GM18868 (cell line): ENCODE data around the gene SMIM17.
"Not testable (repeated sequence)": the region's sequence is repeated elsewhere in the genome, so short reads cannot be mapped to it uniquely, and the experiment has no call there.

Source experiments
- ATAC-seq: cut with Tn5 transposase; IDR thresholded peaks from one replicate; pipeline ENCODE4 v1.9.1; 2021; ENCODE audit warnings: mild to moderate bottlenecking, moderate library complexity; ENCODE audit not compliant: unreplicated experiment

The SMIM17 gene

GRCh38 chr19:56654151-56654550 lies 11.2 kb downstream of the SMIM17 start:
- ATAC-seq, result no peak

DNA sequence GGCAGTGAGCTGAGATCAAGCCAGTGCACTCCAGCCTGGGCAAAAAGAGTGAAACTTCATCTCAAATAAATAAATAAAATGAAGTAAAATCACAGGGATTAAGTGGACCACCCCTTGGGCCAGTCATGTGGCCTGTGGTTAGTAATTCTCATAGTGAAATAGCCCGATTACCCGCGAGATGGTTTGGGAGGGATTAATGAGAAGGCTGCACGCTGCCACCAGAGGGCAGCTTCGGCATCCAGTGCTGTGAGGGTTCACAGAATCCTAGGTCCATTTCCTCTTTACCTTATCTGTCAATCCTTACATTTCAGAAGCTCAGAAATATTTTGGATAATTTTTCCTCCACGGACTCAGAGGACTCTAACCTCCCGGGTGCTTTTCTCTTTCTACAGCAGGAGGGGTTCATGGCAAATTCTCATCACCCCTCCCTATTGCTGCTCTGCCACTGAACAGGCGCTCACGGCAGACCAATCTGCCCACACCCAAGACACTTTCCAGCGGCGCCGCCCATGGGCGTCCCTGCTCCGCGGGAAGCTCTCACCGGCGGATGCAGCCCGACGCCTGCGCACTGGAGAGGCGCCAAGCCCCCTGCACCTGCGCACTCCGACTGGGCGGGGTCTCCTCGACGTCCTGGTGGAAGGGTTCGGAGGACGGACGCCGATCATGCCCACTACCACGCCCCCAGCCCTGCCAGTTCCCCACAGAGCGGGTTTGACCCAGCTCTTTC lies 17.6 kb downstream of the SMIM17 start:
- no peak for ATAC-seq

DNA sequence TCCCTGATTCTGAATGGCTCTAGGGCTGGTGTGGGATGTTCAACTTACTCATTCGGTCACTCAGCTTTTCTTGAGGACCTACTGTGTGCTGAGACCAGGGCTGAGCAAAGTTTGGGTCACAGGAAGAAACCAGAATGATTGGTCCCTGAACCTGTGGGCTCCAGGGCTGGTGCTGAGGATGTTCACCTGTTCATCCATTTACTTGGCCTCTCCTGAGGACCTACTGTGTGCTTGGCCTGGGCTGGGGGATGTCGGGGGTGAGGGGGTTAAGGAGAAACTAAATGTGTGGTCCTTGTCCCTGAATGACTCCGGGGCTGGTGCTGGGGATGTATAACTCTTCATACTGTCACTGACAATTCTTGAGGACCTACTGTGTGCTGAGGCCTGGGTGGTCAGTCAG lies 18.3 kb downstream of the SMIM17 start:
- ATAC-seq, result no peak

GRCh38 chr19:56663931-56664500 lies 21.1 kb downstream of the SMIM17 start:
- no peak for ATAC-seq

DNA sequence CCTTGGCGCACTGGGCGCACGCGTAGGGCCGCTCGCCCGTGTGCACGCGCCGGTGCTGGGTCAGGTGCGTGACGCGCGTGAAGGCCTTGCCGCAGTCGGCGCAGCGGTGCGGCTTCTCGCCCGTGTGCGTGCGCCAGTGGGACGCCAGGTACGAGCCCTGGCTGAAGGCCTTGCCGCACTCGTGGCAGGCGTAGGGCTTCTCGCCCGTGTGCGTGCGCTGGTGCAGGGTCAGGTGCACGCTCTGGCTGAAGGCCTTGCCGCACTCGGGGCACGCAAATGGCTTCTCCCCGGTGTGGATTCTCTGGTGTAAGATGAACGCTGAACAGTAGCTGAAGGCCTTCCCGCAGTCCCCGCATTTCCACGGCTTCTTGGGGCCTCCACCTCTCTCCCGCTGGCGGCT lies 21.6 kb downstream of the SMIM17 start:
- ATAC-seq, result no peak

- ATAC-seq, result no peak
Observed at GRCh38 chr19:56667311-56667870, 24.4 kb downstream of the SMIM17 start.

GRCh38 chr19:56668676-56669075 lies 25.7 kb downstream of the SMIM17 start:
- no peak for ATAC-seq

GRCh38 chr19:56670401-56670960 lies 27.5 kb downstream of the SMIM17 start:
- no peak for ATAC-seq

- no peak for ATAC-seq
Observed at GRCh38 chr19:56670961-56671612, 28.1 kb downstream of the SMIM17 start.

- ATAC-seq, result no peak
Observed at GRCh38 chr19:56671613-56671994, 28.6 kb downstream of the SMIM17 start, which contains the start of gene ZNF835. Gene ZNF835, minus strand, starts transcription at chr19:56671757. Its CDS starts 6,559 bp downstream, at chr19:56665198.

GRCh38 chr19:56672610-56673009 lies 29.7 kb downstream of the SMIM17 start:
- not testable (repeated sequence) for ATAC-seq

DNA sequence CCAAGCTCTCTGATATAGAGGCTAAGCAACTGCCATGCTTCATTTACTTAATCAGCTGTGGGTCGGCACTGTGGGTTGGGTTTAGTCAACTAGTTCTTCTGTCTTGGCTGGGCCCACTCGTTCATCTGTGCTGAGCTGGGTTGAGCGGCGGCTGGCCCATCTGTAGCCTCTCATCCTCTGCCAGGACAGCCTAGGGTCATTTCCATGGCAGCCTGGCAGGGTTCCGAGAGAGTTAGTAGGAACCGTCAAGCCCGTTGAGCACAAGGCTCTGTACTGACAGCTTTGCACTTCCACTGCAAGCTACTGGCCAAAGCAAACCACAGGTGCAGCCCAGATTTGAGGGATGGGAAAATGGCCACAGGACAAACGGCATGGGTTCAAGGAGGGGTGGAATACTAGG lies 35.2 kb downstream of the SMIM17 start:
- ATAC-seq, result no peak

- no peak for ATAC-seq
Observed at GRCh38 chr19:56681702-56682101, 38.7 kb downstream of the SMIM17 start.

- ATAC-seq, result no peak
Observed at GRCh38 chr19:56683116-56683515, 40.2 kb downstream of the SMIM17 start.

DNA sequence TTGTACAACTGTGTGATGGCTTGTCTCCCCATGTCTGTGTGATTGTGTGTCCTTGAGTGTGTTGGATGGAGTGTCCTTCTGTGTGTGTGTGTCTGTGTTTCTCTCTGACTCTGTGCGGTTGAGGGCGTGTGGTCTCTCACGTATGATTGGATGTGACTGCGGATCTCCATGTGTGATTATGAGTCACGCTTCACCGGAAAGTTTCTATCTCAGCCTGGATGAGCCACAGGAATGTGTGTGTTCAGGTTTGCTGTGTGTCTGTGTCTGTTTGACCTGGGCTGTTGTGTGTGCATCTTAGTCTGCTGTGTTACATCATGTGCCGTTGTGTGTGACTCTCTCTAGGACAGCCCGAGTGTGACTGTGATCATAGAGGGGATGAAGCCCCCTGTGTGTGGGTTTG lies 44.1 kb downstream of the SMIM17 start:
- no peak for ATAC-seq

DNA sequence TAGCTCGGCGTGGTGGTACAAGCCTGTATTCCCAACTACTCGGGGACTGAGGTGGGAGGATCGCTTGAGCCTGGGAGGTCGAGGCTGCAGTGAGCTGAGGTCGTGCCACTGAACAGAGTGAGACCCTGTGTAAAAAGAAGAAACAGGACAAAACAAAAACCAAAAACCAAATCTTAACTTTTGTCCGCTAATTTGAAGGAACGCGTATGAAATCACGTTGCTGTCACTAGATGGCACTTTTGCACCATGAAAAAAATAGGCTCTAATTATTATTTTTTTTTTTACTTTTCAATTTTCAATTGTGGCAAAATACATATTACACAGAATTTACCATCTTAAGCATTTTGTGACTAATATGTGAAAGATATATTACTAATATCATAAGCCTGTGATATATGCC lies 46.2 kb downstream of the SMIM17 start:
- no peak for ATAC-seq

DNA sequence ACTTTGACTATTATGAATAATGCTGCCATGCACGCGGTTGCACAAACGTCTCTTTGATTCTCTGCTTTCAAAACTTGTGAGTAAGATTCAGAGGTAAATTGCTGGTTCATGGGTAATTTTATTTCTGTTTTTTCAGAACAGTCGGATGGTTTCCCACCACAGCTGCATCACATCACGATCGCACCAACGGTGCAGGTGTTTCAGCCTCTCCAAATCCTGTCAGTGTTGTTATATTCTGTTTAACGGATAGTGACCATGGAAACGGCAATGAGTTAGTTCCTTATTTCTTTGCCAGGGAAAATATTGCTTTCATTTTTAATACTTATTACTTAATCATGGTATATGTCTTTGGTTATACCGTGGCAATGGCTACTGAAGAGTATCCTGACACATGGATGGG lies 47.7 kb downstream of the SMIM17 start:
- ATAC-seq, result no peak

- no peak for ATAC-seq
Observed at GRCh38 chr19:56692206-56692895, 49.4 kb downstream of the SMIM17 start.

GRCh38 chr19:56699552-56699951 lies 56.6 kb downstream of the SMIM17 start:
- ATAC-seq, result no peak

DNA sequence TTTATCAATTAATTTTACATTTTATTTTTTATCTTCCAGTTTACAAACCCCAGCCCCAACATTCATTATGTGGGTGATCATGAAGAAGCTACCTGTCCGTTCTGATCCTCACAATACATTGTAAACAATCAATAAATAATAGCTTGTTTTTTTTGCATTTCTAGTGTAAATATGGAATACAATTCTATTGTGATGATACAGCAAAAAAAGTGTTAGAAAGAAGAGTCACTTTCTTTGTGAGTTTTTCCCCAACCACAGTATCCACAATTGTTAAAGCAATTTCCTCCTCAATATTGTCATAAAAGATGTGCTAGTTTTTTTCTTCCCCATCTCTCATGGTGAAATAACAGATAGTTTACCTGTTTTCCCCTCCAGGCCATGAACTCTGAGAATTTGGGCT lies 58.9 kb downstream of the SMIM17 start:
- no peak for ATAC-seq

GRCh38 chr19:56705939-56706338 lies 63.0 kb downstream of the SMIM17 start:
- no peak for ATAC-seq
